ENCODE measurements around the gene PRUNE2. TPM values are rescaled to one million over a fixed set of nuclear protein-coding genes. Genes with fewer than 3 reads are reported as not detected.
A peak's percentile ranks its signal among the peaks of the same experiment; 100 is the strongest.

The PRUNE2 gene
- total and polyA plus RNA-seq, 2 experiments from 2014 or later: 0.46 to 4.1 TPM

DNA sequence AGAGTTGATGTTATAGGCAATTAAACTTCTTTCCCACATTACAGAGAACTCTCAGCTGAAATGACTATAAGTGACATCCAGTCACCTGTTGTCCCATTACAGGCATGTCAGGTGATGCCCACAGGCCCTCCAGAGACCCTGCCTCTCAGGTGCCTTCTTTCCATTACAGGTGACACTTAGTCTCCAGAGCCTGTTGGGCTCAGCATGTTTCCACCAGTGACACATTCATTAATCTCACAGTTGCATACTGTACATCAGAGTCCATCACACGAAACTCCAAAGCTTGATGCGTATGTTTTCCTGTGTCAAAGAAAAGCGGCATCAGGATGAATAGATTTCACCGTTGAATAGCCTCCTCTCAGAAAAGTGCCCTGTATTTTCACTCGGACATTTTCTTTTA lies 14.6 kb downstream of the PRUNE2 start:
- Histone ChIP-seq H3K4me2 (no peak overlapping the region), H3K9me3 (ENCODE audit: low read depth) (no peaks in the 10 kb centered on the region), H3K36me3 (replicated peaks; ENCODE audit: insufficient read depth, low read depth) (no peaks in the 10 kb centered on the region), H2AFZ (no peak overlapping the region), H3K27me3 (no peaks in the 10 kb centered on the region), H4K20me1 (ENCODE audit: insufficient read depth, poor library complexity, severe bottlenecking) (no peaks in the 10 kb centered on the region), H3K4me1 (ENCODE audit: insufficient read depth) (peaks cover 3% of the 10 kb centered on the region), H3K27ac (no peak overlapping the region), H3K4me3 (no peak overlapping the region), H3K79me2 (no peaks in the 10 kb centered on the region), H3K9me2 (replicated peaks; ENCODE audit: insufficient read depth) (no peaks in the 10 kb centered on the region)
- no peak for DNase-seq (ENCODE audit: low spot score)
- TF ChIP-seq EZH2phosphoT487 (IDR thresholded peaks at IDR 0.05; ENCODE audit: low read depth, severe bottlenecking, unreplicated experiment) (no peak), EZH2 (IDR thresholded peaks at IDR 0.05; ENCODE audit: borderline replicate concordance) (no peak)
- TF ChIP-seq, protein P1, sequence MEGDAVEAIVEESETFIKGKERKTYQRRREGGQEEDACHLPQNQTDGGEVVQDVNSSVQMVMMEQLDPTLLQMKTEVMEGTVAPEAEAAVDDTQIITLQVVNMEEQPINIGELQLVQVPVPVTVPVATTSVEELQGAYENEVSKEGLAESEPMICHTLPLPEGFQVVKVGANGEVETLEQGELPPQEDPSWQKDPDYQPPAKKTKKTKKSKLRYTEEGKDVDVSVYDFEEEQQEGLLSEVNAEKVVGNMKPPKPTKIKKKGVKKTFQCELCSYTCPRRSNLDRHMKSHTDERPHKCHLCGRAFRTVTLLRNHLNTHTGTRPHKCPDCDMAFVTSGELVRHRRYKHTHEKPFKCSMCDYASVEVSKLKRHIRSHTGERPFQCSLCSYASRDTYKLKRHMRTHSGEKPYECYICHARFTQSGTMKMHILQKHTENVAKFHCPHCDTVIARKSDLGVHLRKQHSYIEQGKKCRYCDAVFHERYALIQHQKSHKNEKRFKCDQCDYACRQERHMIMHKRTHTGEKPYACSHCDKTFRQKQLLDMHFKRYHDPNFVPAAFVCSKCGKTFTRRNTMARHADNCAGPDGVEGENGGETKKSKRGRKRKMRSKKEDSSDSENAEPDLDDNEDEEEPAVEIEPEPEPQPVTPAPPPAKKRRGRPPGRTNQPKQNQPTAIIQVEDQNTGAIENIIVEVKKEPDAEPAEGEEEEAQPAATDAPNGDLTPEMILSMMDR (IDR thresholded peaks at IDR 0.05; ENCODE audit: poor library complexity): no peak
- 87% methylated on average over 5 of the region's 5 CpGs for WGBS (ENCODE audit: low lambda C conversion rate, missing lambda C conversion rate)

DNA sequence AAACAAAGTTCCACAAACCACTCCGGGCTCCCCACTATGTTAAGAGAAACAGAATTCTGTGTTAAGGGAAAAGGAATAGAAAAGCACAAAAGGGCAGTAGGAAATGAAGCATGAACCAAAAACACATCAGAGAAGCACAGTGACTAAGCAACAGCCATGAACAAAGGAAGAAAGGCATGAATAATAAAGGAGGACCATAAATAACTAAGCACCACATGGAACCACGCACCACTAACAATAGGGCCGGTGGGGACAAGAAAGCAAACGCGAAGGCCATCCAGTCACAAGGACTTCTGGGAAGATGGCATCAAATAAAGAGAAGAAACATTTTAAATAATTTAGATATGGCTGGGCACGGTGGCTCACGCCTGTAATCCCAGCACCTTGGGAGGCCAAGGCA lies 18.0 kb downstream of the PRUNE2 start:
- H3K9me3 ChIP-seq (ENCODE audit: low read depth): no peaks in the 10 kb centered on the region
- no peak for DNase-seq (ENCODE audit: low spot score)

DNA sequence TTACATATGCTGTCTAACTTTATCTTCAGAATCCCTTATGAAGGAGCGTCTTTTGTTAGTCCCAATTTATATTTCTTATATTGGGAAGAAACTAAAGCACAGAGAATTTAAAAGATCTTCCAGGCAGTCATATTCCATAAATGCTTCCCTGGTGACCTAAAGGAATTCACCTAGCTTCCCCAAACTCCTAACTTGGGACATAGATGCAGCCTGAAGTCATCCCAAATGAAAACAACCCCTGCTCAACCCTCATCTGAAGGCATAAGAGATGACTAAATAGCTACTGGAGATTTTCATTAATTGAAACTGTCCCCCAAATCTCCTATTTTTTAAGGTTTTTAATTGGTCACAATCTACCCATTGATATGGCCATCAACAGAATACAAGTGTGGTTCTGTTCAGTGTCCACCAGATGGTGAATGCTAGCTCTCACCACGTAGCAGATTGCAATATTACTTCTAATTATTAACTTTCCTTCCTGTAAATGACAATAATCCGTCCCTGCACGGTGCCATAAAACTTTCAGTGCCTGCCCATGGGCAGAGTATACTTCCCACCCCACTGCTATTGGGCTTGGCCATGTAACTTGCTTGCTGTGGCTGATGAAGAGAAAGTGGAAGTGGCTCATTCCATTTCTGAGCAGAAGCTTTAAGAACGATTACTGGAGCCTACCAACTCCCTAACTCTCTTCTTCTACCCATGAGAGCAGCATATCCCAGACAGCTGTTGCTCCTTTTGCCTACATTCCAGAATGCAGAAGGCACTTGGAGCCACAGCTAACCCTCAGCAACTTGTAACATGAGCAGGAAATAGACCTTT lies 18.7 kb downstream of the PRUNE2 start:
- H3K4me3 ChIP-seq: no peak overlapping the region
- no peak overlapping the region for H3K4me2 ChIP-seq
- H3K27me3 ChIP-seq: no peaks in the 10 kb centered on the region
- H3K79me2 ChIP-seq: no peaks in the 10 kb centered on the region
- no peak overlapping the region for H2AFZ ChIP-seq
- no peaks in the 10 kb centered on the region for H3K9me2 ChIP-seq (replicated peaks; ENCODE audit: insufficient read depth)
- H3K4me1 ChIP-seq (ENCODE audit: insufficient read depth): peaks cover 3% of the 10 kb centered on the region
- TF ChIP-seq, protein P1 (IDR thresholded peaks at IDR 0.05; ENCODE audit: poor library complexity): no peak
- TF ChIP-seq EZH2phosphoT487 (IDR thresholded peaks at IDR 0.05; ENCODE audit: low read depth, severe bottlenecking, unreplicated experiment) (no peak), EZH2 (IDR thresholded peaks at IDR 0.05; ENCODE audit: borderline replicate concordance) (no peak)
- peak; percentile 38 for DNase-seq (ENCODE audit: low spot score)
- no peaks in the 10 kb centered on the region for H3K9me3 ChIP-seq (ENCODE audit: low read depth)
- H3K27ac ChIP-seq: no peak overlapping the region
- 77% methylated on average over 5 of the region's 5 CpGs for WGBS (ENCODE audit: low lambda C conversion rate, missing lambda C conversion rate)
- no peaks in the 10 kb centered on the region for H3K36me3 ChIP-seq (replicated peaks; ENCODE audit: insufficient read depth, low read depth)
- H4K20me1 ChIP-seq (ENCODE audit: insufficient read depth, poor library complexity, severe bottlenecking): no peaks in the 10 kb centered on the region

More for the DNA sequence above, 18.0 kb downstream of the PRUNE2 start:
- Histone ChIP-seq H3K79me2 (no peaks in the 10 kb centered on the region), H4K20me1 (ENCODE audit: insufficient read depth, poor library complexity, severe bottlenecking) (no peaks in the 10 kb centered on the region), H3K9me2 (replicated peaks; ENCODE audit: insufficient read depth) (no peaks in the 10 kb centered on the region), H3K27me3 (no peaks in the 10 kb centered on the region), H3K4me3 (no peak overlapping the region), H3K27ac (no peak overlapping the region), H3K4me2 (no peak overlapping the region), H3K4me1 (ENCODE audit: insufficient read depth) (peaks cover 3% of the 10 kb centered on the region), H3K36me3 (replicated peaks; ENCODE audit: insufficient read depth, low read depth) (no peaks in the 10 kb centered on the region), H2AFZ (no peak overlapping the region)
- WGBS (ENCODE audit: low lambda C conversion rate, missing lambda C conversion rate): 79% methylated on average over 7 of the region's 7 CpGs
- no peak for TF ChIP-seq EZH2 (IDR thresholded peaks at IDR 0.05; ENCODE audit: borderline replicate concordance)
- TF ChIP-seq, protein P1 (IDR thresholded peaks at IDR 0.05; ENCODE audit: poor library complexity): no peak
- TF ChIP-seq EZH2phosphoT487 (IDR thresholded peaks at IDR 0.05; ENCODE audit: low read depth, severe bottlenecking, unreplicated experiment): no peak

Data from hepatocyte (in vitro differentiated cells).